GM21723 (cell line): Measurements from ENCODE around the gene EFS.
"Not testable (repeated sequence)": the region's sequence is repeated elsewhere in the genome, so short reads cannot be mapped to it uniquely, and the experiment has no call there.

ENCODE experiments used
- ATAC-seq: cut with Tn5 transposase; IDR thresholded peaks from one replicate; pipeline ENCODE4 v1.9.1; 2021; ENCODE audit warnings: mild to moderate bottlenecking, moderate library complexity; ENCODE audit not compliant: unreplicated experiment

The EFS gene

GRCh38 chr14:23400496-23401149, 35.7 kb upstream of the EFS start:
- not testable (repeated sequence) for ATAC-seq

DNA sequence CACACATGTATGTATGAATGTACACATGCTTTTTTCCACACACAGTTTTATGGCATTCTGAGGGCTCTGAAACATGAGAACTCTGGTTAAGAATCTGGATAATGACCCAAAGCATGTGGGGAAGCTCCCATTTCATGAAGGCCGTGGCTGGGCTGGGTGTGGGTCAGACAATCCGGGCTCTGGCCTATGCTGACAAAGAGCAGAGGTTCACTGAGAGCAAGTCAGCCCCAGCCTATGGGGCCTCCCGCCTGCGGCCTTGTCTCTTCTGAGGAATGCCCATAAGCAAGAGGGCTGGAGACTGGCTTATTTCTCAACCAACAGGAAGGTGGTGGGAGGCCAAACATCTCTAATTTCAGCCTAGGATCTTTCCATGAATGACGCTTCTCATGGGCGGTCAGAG, 34.6 kb upstream of the EFS start:
- ATAC-seq, result no peak

DNA sequence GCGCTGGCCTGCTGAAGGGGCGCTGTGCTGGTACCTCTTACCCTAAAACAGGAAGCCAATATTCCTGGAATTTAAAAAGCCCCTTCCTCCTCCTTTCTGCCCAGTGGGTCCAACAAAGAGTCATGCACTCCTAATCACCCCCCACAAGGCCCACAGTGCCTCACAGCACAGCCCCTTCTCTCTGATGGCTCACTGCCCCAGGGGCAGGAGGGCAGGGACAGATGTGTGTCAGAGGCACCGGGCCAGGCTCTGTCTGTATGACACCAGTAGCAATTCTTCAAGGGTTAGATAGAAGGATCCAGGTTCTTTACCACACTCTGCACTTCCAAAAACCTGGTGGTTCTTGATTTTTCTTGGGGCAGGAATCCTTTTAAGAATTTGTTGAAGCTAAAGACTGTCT, 34.2 kb upstream of the EFS start:
- ATAC-seq, result no peak

GRCh38 chr14:23398348-23398747, 33.4 kb upstream of the EFS start:
- ATAC-seq, result no peak

- ATAC-seq, result no peak
Observed at GRCh38 chr14:23396781-23397407, 31.9 kb upstream of the EFS start.

DNA sequence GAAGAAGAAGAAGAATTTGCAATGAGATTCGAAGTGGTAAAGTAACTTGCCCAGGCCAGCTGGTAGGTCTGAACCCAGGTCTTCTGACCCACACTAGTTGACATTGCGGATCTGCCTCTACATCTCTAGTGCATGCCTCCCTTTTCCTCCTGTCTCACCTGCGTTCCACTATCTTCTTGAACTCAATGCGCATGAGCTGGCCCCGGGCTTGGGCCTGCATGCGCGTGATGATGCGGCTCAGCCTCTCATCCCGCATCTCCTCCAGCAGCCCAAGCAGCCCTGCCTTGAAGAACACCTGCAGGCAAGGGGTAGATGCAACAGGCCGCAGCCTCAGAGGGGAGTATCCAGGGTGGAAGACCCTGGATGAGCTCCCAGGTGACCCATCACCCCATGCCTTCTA, 31.2 kb upstream of the EFS start:
- ATAC-seq, result no peak

DNA sequence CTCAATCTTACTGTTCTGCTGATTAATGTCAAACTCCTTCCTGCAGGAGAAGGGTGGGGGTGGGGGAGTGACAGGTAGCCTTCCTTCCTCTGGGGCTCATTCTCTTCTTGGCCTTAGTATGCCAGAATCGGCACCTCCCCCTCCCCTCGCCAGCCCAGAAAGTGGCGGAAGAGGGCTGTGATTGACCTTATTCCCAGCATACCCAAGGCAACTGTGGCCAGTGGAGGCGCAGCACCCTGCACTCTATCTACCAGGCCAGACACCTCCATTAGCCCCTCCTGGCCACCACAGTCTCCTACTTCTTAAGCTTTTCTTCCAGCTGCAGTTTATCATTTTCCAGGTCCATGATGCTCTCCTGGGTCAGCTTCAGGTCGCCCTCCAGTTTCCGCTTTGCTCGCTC, 27.6 kb upstream of the EFS start:
- no peak for ATAC-seq

GRCh38 chr14:23389871-23390270, 24.9 kb upstream of the EFS start:
- ATAC-seq, result not testable (repeated sequence)

DNA sequence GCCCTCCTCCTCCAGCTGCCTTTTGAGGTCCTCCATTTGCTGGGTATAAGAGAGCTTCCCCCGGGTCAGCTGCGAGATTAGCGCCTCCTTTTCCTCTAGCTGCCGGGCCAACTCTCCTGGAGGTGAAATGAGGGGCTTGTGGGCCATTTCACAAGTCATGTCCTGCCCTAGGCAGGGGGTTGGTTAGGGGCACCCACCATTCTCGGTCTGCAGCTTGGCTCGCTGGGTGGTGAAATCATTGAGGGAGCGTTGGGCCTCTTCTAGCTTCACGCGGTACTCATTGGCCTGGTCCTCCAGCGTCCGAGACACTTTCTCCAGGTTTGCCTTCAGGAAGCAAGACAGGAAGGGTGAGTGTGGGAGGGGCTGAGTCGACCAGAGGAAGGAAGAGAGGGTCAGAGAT, 24.4 kb upstream of the EFS start:
- no peak for ATAC-seq

- no peak for ATAC-seq
Observed at GRCh38 chr14:23388996-23389395, 24.0 kb upstream of the EFS start.

DNA sequence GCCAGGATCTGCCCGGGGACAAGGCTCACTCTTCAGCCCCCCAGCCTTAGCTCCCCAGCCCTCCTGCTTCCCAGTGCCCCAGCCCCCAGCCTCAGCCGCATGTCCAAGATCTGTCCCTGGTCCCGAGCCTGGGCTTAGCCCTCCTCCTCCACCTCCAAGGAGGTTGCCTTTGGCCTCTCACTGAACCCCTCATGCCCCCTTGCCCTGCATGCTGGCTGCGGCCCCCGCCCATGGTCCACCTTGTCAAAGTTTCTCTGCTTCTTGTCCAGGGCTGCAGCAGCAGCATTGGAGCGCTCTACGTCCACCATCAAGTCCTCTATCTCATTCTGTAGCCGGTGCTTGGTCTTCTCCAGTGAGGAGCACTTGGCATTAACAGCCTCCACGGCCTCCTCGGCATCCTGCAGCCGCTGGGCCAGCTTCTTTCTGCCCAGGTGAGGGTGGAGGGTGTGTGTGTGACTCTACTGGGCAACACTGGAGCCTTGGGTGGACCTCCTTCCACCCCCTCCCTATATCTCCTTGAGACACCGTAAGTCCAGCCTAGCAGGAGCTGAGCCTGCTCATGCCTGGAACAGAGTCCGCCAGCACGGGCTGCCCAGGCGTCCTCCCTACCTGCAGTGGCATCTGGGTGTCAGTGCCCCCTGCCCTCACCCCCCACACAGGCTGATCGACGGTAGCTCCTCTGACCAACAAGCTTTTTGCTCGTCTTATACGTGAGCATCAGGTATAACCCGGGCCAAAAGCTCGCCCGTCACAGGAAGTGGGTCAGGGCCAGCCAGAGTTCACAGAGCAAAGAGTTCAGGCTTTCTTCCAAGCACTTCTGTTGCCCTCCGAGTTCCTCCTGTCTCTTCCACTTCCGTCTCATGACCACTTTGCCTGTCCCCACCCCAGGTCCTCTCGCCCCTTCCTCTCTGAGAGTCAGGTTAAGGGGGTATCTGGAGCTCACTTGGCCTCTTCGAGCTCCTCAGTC, 23.2 kb upstream of the EFS start:
- ATAC-seq, result no peak

GRCh38 chr14:23386999-23387398, 22.0 kb upstream of the EFS start:
- ATAC-seq, result no peak

- not testable (repeated sequence) for ATAC-seq
Observed at GRCh38 chr14:23386266-23386657, 21.3 kb upstream of the EFS start.

DNA sequence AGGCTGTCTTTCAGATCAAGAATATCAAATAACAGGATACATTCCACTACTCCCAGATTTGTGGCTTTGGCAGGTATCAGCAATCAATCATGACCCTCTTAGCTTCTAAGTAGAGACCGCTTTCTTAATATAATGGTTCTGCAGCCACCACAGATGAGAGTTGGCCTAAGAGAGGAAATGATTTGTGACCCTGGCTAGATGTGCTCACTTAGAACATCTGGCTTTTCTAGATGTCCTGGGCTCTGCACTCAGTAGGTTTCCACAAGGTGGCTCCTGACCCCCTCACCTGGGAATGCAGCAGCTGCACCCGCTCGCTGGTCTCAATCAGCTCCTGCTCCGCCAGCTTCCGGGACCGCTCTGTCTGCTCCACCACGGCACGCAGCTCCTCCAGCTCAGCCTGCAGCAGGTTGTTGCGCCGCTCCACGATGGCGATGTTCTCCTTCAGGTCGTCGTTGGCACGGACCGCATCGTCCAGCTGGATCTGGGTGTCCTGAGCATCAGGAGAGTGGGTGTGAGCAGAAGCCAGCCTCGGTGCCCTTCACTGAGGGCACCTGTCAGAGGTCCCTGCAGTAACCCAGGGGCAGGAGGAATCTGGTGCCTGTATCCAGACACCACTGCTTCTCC, 20.8 kb upstream of the EFS start:
- no peak for ATAC-seq

DNA sequence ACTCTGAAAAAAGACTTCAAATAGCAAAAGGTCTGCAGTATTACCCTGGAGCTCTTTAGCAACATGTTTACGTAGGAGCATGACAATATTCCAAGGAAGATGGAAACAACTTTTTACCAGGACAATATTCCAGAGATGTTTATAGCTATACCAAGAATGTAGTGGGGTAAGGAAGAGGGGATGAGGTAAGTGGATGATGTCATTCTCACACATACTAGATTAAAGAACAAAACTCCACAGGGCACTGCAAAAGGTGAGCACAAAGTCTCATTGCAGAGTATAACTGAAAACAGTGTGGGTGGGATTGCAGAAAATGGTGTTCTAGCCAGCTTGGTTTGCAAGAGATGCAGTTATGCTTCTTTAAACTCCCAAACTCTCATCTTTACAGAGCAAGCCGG, 20.3 kb upstream of the EFS start:
- no peak for ATAC-seq

DNA sequence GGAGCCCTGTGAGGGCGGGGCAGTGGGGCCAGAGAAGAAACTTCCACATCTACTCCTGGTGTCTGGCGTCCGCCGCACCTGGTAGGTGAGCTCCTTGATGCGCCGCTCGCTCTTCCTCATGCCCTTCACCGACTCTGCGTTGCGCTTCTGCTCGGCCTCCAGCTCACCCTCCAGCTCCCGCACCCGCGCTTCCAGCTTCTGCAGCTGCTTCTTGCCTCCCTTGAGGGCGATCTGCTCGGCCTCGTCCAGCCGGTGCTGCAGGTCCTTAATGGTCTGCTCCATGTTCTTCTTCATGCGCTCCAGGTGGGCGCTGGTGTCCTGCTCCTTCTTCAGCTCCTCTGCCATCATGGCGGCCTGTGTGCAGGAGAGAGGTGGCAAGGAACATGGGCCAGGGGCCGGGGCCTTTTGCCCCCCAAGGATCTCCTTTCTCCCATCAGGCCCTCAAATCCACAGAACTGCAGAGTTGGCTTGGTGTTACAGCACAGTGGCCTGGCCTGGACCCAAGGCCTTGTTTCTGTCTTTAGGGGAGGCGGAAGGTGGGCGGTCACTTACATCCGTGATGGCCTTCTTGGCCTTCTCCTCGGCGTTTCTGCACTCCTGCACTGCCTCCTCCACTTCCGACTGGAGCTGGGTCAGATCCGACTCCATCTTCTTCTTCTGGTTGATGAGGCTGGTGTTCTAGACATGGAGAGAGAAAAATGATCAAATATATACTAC, 19.6 kb upstream of the EFS start:
- no peak for ATAC-seq

- ATAC-seq, result no peak
Observed at GRCh38 chr14:23382731-23383440, 17.9 kb upstream of the EFS start.

DNA sequence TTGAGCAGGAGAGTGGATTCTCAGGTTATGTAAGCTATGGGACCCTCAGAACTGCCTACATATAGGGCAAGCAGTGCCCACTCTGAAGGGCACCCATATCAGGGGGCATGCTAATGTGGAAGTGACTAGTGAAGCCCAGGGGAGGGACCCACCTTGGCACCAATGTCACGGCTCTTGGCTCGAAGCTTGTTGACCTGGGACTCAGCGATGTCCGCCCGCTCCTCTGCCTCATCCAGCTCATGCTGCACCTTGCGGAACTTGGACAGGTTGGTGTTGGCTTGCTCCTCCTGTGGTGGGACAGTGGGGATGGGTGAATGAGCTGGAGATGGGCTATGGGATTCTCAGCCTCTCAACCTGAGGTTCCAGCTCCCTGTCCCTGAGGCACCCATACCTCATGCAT, 17.3 kb upstream of the EFS start:
- no peak for ATAC-seq

DNA sequence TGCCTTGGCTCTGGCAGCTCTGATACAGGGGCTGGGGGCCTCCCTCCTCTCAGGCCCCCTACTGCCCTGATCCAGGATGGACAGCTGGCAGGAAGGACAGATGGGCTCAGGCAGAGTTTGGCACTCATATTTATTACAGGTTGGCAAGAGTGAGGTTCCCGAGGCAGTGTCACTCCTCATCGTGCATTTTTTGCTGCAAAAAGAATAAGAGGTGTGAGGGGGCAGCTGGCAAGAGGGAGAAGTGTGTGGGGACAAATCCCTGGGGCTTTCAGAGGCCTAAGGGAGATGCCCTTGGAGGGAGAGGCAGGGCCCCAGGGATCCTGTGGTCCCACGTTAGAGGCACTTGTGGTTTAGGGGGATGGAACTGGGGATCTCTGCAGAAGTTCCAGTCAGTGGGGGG, 16.9 kb upstream of the EFS start:
- no peak for ATAC-seq

DNA sequence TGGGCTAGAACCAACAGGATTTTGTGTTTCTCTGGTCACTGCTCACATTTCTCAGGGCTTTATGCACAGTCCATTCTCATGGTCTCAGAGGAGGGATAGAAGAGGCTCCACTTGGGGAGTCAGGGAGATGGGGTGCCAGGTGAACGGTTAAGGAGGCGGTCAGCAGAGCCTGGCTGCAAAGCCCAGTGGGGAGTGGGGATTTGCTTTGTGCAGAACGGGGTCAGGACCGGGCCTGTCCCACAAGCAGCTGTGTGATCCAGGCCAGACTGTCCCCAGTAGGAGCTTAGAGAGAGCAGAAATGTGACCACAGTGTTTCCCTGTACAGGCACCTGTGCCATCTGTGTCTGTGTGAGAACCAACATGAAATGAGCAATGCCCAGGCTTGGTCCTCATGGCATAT, 16.0 kb upstream of the EFS start:
- ATAC-seq, result no peak
